H9 (cell line): ENCODE data around the gene SSR2. TPM values are rescaled to one million over a fixed set of nuclear protein-coding genes. Genes with fewer than 3 reads are reported as not detected.

Experiments used
- DNase-seq: peaks from one replicate; pipeline ENCODE4 v3.0.0-alpha.2; 2017
- H2AFZ ChIP-seq: one replicate; pipeline ENCODE4 v1.6.1; 2013; ENCODE audit warnings: mild to moderate bottlenecking, low read length, control low read depth, moderate library complexity
- H2AK5ac ChIP-seq: 2 replicates; pipeline ENCODE4 v1.6.1; 2013; ENCODE audit warnings: low read length, control low read depth, mixed read lengths; ENCODE audit not compliant: insufficient read length
- H2BK120ac ChIP-seq: one replicate; pipeline ENCODE4 v1.6.1; 2013; ENCODE audit warnings: low read depth, mild to moderate bottlenecking, low read length, control low read depth, inconsistent platforms; ENCODE audit not compliant: poor library complexity, severe bottlenecking
- H2BK12ac ChIP-seq: 2 replicates; pipeline ENCODE4 v1.6.1; 2013; ENCODE audit warnings: low read length, control low read depth, mixed read lengths, low read depth; ENCODE audit not compliant: insufficient read length
- H2BK15ac ChIP-seq: 2 replicates; pipeline ENCODE4 v1.6.1; 2013; ENCODE audit warnings: low read depth, low read length, control low read depth
- H2BK20ac ChIP-seq: one replicate; pipeline ENCODE4 v1.6.1; 2013; ENCODE audit warnings: low read depth, mild to moderate bottlenecking, low read length, control low read depth, inconsistent platforms; ENCODE audit not compliant: poor library complexity, severe bottlenecking
- H2BK5ac ChIP-seq: 2 replicates; pipeline ENCODE4 v1.6.1; 2013; ENCODE audit warnings: low read length, control low read depth, mixed read lengths; ENCODE audit not compliant: insufficient read length
- H3K14ac ChIP-seq: 2 replicates; pipeline ENCODE4 v1.6.1; 2013; ENCODE audit warnings: low read length, control low read depth; ENCODE audit not compliant: insufficient read depth
- H3K18ac ChIP-seq: 2 replicates; pipeline ENCODE4 v1.6.1; 2013; ENCODE audit warnings: low read depth, mild to moderate bottlenecking, mixed read lengths, low read length, control low read depth; ENCODE audit not compliant: insufficient read length
- H3K23ac ChIP-seq: 2 replicates; pipeline ENCODE4 v1.6.1; 2013; ENCODE audit warnings: low read length, control low read depth, mixed read lengths, low read depth; ENCODE audit not compliant: insufficient read length
- H3K23me2 ChIP-seq: 2 replicates; pipeline ENCODE4 v1.6.1; 2013; ENCODE audit warnings: low read depth, mild to moderate bottlenecking, mixed read lengths, low read length, control low read depth; ENCODE audit not compliant: insufficient read length, poor library complexity, severe bottlenecking
- H3K27ac ChIP-seq: 2 replicates; pipeline ENCODE4 v1.5.1; 2013; ENCODE audit warnings: low read length, control low read depth, mixed read lengths, low read depth; ENCODE audit not compliant: insufficient read length
- H3K27me3 ChIP-seq: 2 replicates; pipeline ENCODE4 v1.6.1; 2013; ENCODE audit warnings: low read length, control low read depth, inconsistent platforms; ENCODE audit not compliant: insufficient read depth
- H3K4ac ChIP-seq: 2 replicates; pipeline ENCODE4 v1.6.1; 2013; ENCODE audit warnings: low read depth, mild to moderate bottlenecking, control low read depth, inconsistent platforms, low read length, moderate library complexity
- H3K4me1 ChIP-seq: 2 replicates; pipeline ENCODE4 v1.6.1; 2013; ENCODE audit warnings: low read length, control low read depth, inconsistent platforms; ENCODE audit not compliant: insufficient read depth
- H3K4me2 ChIP-seq: 2 replicates; pipeline ENCODE4 v1.6.1; 2013; ENCODE audit warnings: low read length, control low read depth, mixed read lengths; ENCODE audit not compliant: insufficient read length, insufficient read depth
- H3K56ac ChIP-seq: 2 replicates; pipeline ENCODE4 v1.6.1; 2013; ENCODE audit warnings: low read depth, mild to moderate bottlenecking, mixed read lengths, low read length, control low read depth; ENCODE audit not compliant: insufficient read length
- H3K79me1 ChIP-seq: 2 replicates; pipeline ENCODE4 v1.6.1; 2013; ENCODE audit warnings: low read depth, mild to moderate bottlenecking, moderate library complexity, low read length, control low read depth, inconsistent platforms; ENCODE audit not compliant: insufficient read depth, poor library complexity, severe bottlenecking
- H3K79me2 ChIP-seq: 2 replicates; pipeline ENCODE4 v1.6.1; 2013; ENCODE audit warnings: low read length, control low read depth, inconsistent platforms; ENCODE audit not compliant: insufficient read depth
- H3K9ac ChIP-seq: 2 replicates; pipeline ENCODE4 v1.6.1; 2013; ENCODE audit warnings: low read length, control low read depth, mixed read lengths; ENCODE audit not compliant: insufficient read length; ENCODE audit errors: extremely low read depth
- H3K9me3 ChIP-seq: one replicate; pipeline ENCODE4 v1.6.1; 2013; ENCODE audit warnings: low read depth, low read length, inconsistent platforms; ENCODE audit not compliant: control insufficient read depth
- H3T11ph ChIP-seq: one replicate; pipeline ENCODE4 v1.6.1; 2013; ENCODE audit warnings: mild to moderate bottlenecking, low read length, control low read depth, inconsistent platforms
- H4K20me1 ChIP-seq: one replicate; pipeline ENCODE4 v1.6.1; 2013; ENCODE audit not compliant: control insufficient read depth, insufficient read length, insufficient read depth
- H4K5ac ChIP-seq: 2 replicates; pipeline ENCODE4 v1.6.1; 2013; ENCODE audit warnings: low read depth, mild to moderate bottlenecking, mixed read lengths, low read length, control low read depth; ENCODE audit not compliant: insufficient read length
- H4K8ac ChIP-seq: replicated peaks from 2 replicates; pipeline ENCODE4 v1.6.1; 2013; ENCODE audit warnings: low read length, control low read depth, mixed read lengths, low read depth; ENCODE audit not compliant: insufficient read length
- H4K91ac ChIP-seq: 2 replicates; pipeline ENCODE4 v1.6.1; 2013; ENCODE audit warnings: low read depth, mild to moderate bottlenecking, moderate library complexity, mixed read lengths, low read length, control low read depth; ENCODE audit not compliant: insufficient read length
- H3K27ac Mint-ChIP-seq, 3 experiments: 2 replicates in 2 of 3; 3 replicates in 1 of 3; pipeline ENCODE4 v1.8.0; 2020 to 2021; ENCODE audit warnings: mixed read lengths in 3 of 3, mild to moderate bottlenecking in 1 of 3, moderate library complexity in 1 of 3
- H3K27me3 Mint-ChIP-seq: 2 replicates; pipeline ENCODE4 v1.8.0; 2021; ENCODE audit warnings: low read depth, mild to moderate bottlenecking, moderate library complexity, mixed read lengths
- H3K36me3 Mint-ChIP-seq, 3 experiments: 2 replicates in 2 of 3; 3 replicates in 1 of 3; pipeline ENCODE4 v1.8.0; 2020 to 2021; ENCODE audit warnings: low read depth in 3 of 3, mixed read lengths in 3 of 3; ENCODE audit not compliant: insufficient read depth in 1 of 3
- H3K4me1 Mint-ChIP-seq, 2 experiments: 2 replicates each; pipeline ENCODE4 v1.8.0; 2020; ENCODE audit warnings: mixed read lengths in 2 of 2
- H3K4me3 Mint-ChIP-seq, 2 experiments: 2 replicates in 1 of 2; 3 replicates in 1 of 2; pipeline ENCODE4 v1.8.0; 2020 to 2021; ENCODE audit warnings: mild to moderate bottlenecking in 2 of 2, mixed read lengths in 2 of 2, moderate library complexity in 1 of 2
- H3K9me3 Mint-ChIP-seq, 2 experiments: 2 replicates in 1 of 2; 3 replicates in 1 of 2; pipeline ENCODE4 v1.8.0; 2020; ENCODE audit warnings: mild to moderate bottlenecking in 2 of 2, mixed read lengths in 2 of 2, moderate library complexity in 1 of 2
- WGBS: extraction: QIAGEN DNeasy Blood & Tissue Kit; methylation state at CpG from one replicate; pipeline ENCODE4 v1.1.7; 2013; ENCODE audit warnings: missing lambda C conversion rate, low lambda C conversion rate, mixed read lengths; ENCODE audit not compliant: insufficient read length; ENCODE audit errors: extremely low coverage; 5-methylcytosine and 5-hydroxymethylcytosine counted together
- total RNA-seq: library from RNA; stranded (reverse); gene quantifications from 2 replicates; pipeline ENCODE4 v1.2.1, GENCODE V29; 2021
- TF ChIP-seq, protein P1 (sequence below): fragments of 200-600 bp; sonication (generic); conservative IDR thresholded peaks from 3 replicates; pipeline ENCODE4 v1.8.0; 2021; ENCODE audit warnings: antibody characterized with exemption, mild to moderate bottlenecking

SSR2 gene
- total RNA-seq, 1 experiment from 2014 or later, result 170 TPM

DNA sequence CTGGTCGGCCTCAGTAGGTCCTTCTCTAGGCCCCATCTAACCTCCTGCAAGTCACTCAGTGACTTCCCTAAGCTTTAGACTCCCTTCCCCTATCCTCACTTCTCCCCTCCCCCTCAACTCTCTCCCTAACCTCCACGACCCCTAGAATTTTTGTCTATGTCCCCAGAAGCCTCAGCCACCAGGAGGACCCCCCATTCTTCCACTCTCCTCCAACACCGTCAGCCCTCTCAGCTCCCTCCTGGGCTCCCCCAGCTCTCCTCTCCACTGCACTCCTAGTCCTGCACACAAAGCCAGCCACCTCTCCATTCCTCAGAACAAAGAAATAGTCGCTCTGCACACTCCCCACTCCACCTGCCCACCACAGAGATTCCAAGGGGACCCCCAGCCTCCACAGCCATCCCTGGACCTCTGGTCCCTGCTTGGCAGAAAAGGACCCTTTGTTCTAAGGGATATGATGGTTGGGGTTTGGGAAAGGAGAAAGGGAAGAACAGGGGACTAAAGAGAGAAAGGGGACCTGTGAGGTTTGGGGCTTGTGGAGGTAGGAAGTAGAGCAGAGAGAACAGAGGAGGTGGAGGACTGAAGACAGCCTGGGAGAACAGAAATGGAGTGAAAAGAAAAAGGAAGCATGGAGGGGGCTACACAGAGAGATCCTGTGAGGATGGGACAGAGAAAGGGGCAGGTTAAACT, 45.2 kb downstream of the SSR2 start:
- H2AFZ ChIP-seq, result no peak overlapping the region

More for the DNA sequence above, 45.2 kb downstream of the SSR2 start:
- no peak overlapping the region for H2BK5ac ChIP-seq
- DNase-seq, result no peak
- H2BK120ac ChIP-seq, result no peak overlapping the region
- no peak overlapping the region for H3K56ac ChIP-seq
- Mint-ChIP-seq H3K36me3 (peaks cover 2 to 16% (median 14%) of the 10 kb centered on the region in 3 experiments; a peak in 6 of 7 replicates), H3K27me3 (no peaks in the 10 kb centered on the region), H3K4me1 (peaks cover 73 to 85% of the 10 kb centered on the region in 2 experiments), H3K27ac (peak overlapping the region; percentile 45 to 87 (median 86)), H3K4me3 (peak overlapping the region; percentile 90 to 92), H3K9me3 (no peaks in the 10 kb centered on the region)
- H2BK15ac ChIP-seq, result no peak overlapping the region
- no peak overlapping the region for H3K23ac ChIP-seq
- H3K27ac ChIP-seq, result no peak overlapping the region
- WGBS, result 100% methylated on average over 1 of the region's 4 CpGs
- H3T11ph ChIP-seq, result no peak overlapping the region
- H3K27me3 ChIP-seq, result no peaks in the 10 kb centered on the region
- H3K9me3 ChIP-seq, result no peaks in the 10 kb centered on the region
- peaks cover 35% of the 10 kb centered on the region for H3K79me2 ChIP-seq
- TF ChIP-seq, protein P1, sequence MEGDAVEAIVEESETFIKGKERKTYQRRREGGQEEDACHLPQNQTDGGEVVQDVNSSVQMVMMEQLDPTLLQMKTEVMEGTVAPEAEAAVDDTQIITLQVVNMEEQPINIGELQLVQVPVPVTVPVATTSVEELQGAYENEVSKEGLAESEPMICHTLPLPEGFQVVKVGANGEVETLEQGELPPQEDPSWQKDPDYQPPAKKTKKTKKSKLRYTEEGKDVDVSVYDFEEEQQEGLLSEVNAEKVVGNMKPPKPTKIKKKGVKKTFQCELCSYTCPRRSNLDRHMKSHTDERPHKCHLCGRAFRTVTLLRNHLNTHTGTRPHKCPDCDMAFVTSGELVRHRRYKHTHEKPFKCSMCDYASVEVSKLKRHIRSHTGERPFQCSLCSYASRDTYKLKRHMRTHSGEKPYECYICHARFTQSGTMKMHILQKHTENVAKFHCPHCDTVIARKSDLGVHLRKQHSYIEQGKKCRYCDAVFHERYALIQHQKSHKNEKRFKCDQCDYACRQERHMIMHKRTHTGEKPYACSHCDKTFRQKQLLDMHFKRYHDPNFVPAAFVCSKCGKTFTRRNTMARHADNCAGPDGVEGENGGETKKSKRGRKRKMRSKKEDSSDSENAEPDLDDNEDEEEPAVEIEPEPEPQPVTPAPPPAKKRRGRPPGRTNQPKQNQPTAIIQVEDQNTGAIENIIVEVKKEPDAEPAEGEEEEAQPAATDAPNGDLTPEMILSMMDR, result no peak
- no peak overlapping the region for H2AK5ac ChIP-seq
- peaks cover 9% of the 10 kb centered on the region for H3K79me1 ChIP-seq
- H3K9ac ChIP-seq, result no peak overlapping the region
- H4K91ac ChIP-seq, result no peak overlapping the region
- no peak overlapping the region for H2BK12ac ChIP-seq
- no peak overlapping the region for H4K5ac ChIP-seq
- no peak overlapping the region for H3K18ac ChIP-seq
- peaks cover 18% of the 10 kb centered on the region for H3K4me1 ChIP-seq
- H2BK20ac ChIP-seq, result no peak overlapping the region
- peaks cover 28% of the 10 kb centered on the region for H3K23me2 ChIP-seq
- peak overlapping the region; percentile 81 for H3K4me2 ChIP-seq
- H3K14ac ChIP-seq, result peak overlapping the region; percentile 46; the same call in 1 of the 2 replicates
- peaks cover 9% of the 10 kb centered on the region for H4K20me1 ChIP-seq
- no peak overlapping the region for H3K4ac ChIP-seq
- H4K8ac ChIP-seq, result no peak overlapping the region
